HepG2 (cell line): Measurements from ENCODE around the gene MX2.

Experiments used
- HOXA9 ChIP-seq: sonication (generic); formaldehyde crosslinking; IDR thresholded peaks from 2 replicates; pipeline ENCODE4 v1.8.1; 2022; ENCODE audit warnings: missing genetic modification reagents, mild to moderate bottlenecking, moderate library complexity, borderline replicate concordance
- ZNF281 ChIP-seq: sonication (generic); formaldehyde crosslinking; IDR thresholded peaks from 2 replicates; pipeline ENCODE4 v1.4.0; 2020; ENCODE audit warnings: missing genetic modification reagents, borderline replicate concordance

- TF ChIP-seq ZNF281 (CRISPR knock-in tag) (no peak), HOXA9 (CRISPR knock-in tag) (no peak)
These were observed 35.3 kb upstream of the MX2 start for GRCh38 chr21:41326414-41327080.
